Mesenteric fat pad (tissue), 1 donor: ENCODE measurements around the gene MET. TPM values are rescaled to one million over a fixed set of nuclear protein-coding genes. Genes with fewer than 3 reads are reported as not detected.
"Not testable (repeated sequence)": the region's sequence is repeated elsewhere in the genome, so short reads cannot be mapped to it uniquely, and the experiment has no call there.

Experiments used
- DNase-seq: peaks from one replicate; pipeline ENCODE4 v3.0.0-alpha.2; 2020; ENCODE audit warnings: low spot score
- total RNA-seq: library from RNA; stranded (reverse); fragmentation: NEBNext Ultra II Directional; extraction: Animal tissue kit (Norgen Biotek cat#: 25700); gene quantifications from one replicate; pipeline ENCODE4 v1.2.1, GENCODE V29; 2021
- donor health status: DM: yes; HTN: yes; CAD: no.

Gene MET
- total RNA-seq, 1 donor from 2014 or later = 18.4 TPM

DNA sequence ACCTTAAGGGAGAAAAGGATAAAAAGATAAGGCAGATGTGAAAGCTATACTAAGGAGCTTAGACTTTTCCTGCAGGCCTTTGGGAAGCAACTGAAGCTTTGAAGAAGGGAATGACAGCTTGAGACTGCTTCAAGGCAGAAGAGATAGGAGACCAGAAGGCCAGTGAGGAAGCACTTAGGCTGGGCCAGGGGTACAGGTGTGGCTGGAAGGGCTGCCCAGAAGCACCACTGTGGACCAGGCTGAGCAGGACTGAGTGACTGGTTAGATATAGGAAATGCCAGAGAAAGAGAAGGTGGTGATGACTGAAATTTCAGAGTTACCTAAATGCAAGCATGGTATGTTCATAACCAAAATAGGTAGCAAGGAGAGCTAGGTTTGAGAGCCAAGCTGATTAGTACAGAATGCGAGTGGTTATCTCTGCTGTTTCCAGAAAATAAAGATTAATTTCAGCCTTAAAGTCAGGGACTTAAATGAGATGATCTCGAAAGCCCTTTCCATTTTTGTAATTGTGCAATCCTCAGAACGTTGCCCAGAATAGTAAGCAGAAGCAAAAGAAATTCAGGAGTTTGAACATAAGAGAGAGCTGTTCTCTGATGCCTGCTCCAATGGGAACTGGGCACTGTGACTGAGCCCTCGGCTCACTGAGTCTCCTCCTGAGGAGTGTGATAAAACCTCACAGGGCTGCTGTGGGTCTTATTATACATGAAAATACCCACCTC lies 54.9 kb downstream of the MET start:
- DNase-seq = no peak

- no peak for DNase-seq
Measured at GRCh38 chr7:116727432-116728009, 55.5 kb downstream of the MET start.

- DNase-seq = no peak
Measured at GRCh38 chr7:116728413-116728812, 56.4 kb downstream of the MET start.

DNA sequence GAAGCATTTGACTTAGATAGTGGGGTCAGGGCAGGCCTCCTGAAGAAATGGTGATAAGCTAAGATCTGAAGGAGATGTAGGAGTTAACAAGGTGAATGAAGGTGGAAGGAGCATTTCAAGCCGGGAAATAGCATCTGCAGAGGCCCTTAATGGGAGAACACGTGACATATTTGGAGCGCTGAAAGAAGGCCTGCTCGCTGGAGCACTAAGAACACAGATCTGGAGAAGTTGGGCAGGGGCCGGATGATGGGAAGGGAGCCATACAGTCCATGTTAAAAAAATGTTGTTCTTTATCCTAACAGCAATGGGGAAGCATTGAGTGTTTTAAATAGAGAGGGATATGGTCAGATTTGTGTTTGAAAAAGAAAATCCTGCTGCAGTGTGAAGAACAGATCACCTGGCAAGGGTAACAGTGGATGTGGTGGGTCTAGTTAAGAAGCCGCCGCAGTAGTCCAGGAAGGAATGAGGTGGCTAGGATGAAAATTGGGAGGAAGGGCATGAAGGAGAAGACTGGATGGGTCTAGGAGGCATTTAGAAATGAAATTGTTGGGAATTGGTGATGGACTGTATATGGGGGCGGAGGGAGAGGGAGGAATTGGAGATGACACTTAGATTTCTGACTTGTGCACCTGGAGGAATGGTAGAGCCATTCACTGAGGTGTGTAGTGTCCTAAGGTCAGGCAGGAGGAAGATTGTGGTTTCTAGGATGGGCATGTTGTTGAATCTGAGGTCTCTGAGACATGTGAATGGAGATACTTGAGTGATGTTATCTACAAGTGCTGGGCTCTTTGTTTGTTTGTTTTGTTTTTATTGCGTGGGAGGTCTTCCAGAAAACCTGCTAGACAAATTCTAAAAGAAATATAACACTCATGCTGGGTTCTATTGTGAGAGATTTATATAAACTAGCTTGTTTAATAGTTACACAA lies 58.4 kb downstream of the MET start:
- DNase-seq = no peak

GRCh38 chr7:116731023-116731395 lies 59.0 kb downstream of the MET start:
- DNase-seq = no peak

GRCh38 chr7:116731445-116732335 lies 59.7 kb downstream of the MET start:
- no peak for DNase-seq

- DNase-seq = no peak
Measured at GRCh38 chr7:116732788-116733694, 61.0 kb downstream of the MET start.

DNA sequence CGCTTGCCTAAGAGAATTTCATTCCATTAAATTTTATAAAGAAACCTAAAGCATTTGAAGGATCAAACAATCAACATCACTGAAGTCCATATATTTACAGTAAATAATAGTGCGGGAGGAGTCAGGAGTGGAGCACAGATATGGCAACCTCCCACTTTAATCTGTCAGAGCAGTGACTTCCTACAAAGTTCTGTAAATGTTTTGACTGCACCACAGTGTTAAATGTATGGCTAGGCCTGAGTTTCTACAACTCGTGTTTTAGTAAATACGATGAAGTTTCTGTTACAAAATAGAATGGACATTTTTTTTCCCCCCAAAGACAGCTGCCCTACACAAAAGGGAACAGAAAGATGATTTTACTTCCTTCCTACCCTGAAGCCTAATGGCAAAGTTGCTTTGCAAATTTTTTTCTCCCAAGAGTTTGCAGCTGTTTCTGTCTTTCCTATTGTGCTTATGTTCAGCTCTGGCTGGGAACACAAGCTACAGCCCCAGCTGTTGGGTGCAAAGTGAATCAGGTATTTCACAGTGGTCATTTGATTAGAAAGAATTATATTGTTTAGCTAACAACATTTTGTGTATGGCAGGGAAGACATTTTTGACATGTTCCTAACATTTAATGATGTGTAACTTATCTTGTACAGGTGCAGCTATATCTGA lies 62.1 kb downstream of the MET start:
- DNase-seq = no peak

DNA sequence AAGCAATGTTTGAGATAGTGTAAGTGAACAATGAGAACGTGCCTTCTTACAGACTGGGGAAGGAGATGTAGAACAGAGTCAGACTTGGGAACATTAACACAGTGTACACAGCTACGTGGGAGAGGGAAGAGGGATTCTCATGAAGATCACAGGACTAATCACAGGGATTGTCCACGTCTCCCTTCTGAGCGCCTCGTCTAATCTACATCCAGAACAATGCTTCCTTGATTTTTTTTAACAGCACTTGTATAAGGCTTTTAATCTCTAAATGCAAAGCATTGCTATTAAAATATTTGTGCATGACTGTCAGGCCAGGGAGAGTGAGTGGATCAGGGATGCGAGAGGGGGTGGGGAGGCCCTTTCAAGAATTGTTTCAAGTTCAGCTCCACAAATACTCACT lies 62.7 kb downstream of the MET start:
- no peak for DNase-seq

GRCh38 chr7:116736927-116737715 lies 65.1 kb downstream of the MET start:
- no peak for DNase-seq

DNA sequence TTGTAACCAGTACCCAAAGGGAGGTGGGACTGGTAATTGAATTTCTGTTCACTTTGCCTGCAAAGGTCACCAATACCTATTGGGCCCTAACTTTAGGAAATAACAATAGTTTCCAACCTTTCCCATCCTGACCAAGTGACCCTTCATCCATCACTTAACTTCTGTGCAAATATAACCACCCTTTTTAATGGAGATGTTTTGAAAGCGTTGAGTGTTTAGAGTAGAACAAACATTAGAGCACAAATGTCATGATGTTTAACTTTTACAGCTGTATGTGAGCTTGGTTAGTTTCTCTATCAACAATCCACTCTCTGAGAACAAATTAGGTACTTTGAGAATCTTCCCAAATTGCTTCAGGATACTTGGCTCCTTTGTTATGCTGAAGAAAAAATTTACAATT lies 66.4 kb downstream of the MET start:
- DNase-seq = no peak

DNA sequence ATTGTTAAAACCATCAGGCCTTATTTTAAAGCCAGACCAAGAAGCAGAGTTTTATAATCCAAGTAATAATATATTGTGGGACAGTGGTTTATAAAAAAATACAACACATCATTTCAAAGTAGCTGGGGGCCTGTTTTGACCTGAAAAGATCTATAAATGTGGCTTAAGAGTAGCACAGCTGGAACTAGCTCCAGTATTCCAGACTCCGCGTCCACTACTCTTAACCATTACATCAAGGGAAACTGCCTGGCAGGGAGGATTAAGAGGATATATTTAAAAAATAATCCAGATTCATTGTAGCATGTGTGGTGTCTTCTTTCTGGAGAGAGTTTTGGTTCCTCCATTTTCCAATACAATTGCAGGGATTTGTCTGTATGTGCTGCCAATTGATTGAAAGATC lies 67.3 kb downstream of the MET start:
- DNase-seq = no peak

DNA sequence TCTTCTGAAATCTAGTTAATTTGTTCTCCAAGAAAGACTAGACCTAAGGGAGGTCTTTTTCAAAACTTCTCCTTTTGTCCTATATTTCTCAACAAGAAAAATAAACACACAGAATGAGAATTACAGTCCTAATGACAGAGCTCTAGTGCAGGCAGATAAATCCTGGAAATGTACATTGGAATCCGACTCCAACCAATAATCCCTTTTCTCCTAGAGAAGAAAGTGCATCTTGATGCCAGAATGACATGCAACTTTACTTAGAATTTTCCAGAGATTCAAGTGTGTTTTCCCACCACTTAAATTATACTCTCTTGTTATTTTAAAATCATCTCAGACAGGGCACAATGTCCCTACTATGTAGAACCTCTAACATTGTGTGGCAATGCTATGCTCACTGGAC lies 68.2 kb downstream of the MET start:
- no peak for DNase-seq

DNA sequence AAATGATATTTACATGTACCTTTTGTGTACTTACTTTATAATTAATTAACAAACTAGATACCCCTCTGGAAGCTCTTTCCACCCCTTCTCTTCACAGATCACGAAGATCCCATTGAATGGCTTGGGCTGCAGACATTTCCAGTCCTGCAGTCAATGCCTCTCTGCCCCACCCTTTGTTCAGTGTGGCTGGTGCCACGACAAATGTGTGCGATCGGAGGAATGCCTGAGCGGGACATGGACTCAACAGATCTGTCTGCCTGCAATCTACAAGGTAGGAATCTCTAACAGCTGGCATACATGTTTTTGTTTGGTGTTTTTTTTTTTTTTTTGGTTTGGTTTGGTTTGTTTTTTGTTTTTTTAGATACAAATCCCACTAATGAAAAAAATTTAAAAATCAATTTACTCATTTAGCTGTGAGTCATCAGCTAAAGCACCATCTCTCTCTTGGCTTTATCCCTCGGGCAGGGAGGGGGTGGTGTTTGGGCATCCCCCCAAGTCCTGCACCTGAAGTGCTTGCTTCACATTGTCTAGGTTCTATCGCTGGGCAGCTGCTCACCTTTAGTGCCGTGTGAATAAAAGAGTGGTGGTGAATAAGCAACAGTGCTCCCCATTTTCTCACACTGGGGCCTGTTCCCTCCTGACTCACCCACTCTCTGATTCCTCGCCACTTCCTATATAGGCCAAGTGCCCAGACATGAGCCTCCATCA lies 68.9 kb downstream of the MET start:
- no peak for DNase-seq

DNA sequence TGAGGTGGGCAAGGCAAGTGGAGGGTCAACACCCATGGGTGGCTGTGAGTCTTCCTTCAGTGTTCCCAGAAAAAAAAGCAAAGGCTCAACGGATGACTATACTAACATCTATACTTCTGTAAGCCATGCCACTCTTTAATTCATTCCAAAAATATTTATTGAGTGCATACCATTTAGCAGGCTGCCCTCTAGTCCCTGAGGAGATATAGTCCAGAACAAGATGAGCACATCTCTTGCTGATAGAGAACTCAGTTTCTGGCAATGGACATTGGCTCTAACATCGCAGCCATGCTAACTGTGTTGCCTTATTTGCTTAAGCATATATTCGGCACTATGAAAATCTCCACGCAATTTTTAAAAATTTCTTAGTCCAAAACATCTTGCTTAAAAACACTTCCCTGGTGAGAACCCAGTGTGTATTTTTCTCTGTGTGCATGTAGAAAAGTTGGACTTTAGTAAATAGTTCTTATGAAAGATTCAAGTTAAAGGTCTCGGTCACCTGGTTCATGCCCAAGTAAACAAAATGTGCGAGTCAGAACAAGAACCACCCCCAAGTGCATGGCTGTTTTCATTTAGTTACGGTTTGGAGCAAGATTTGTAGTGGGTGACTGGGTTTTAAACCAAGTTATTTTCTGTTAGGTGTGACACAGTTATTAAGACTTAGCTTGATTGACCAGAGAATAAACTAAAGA lies 69.8 kb downstream of the MET start:
- DNase-seq = no peak

DNA sequence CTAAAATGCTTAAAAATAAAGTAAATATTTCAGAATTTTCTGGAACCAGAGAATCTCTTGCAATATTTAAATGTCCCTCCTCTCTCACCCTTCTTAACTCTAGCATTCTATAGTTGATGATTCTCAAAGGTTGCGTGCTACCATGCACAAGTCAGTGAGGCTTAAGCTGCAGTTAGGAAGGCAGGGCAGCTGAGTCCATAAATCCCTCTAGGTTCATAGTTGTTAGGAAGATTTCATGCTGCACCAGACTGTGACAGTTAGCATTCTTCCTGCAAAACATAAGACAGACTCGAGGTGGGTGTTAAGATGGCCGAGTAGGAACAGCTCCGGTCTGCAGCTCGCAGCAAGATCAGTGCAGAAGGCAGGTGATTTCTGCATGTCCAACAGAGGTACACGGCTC lies 70.6 kb downstream of the MET start:
- DNase-seq = no peak

GRCh38 chr7:116743835-116744234 lies 71.8 kb downstream of the MET start:
- DNase-seq = not testable (repeated sequence)

DNA sequence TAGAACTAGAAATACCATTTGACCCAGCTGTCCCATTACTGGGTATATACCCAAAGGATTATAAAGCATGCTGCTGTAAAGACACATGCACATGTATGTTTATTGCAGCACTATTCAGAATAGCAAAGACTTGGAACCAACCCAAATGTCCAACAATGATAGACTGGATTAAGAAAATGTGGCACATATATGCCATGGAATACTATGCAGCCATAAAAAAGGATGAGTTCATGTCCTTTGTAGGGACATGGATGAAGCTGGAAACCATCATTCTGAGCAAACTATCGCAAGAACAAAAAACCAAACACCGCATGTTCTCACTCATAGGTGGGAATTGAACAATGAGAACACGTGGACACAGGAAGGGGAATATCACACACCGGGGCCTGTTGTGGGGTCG lies 74.4 kb downstream of the MET start:
- DNase-seq = not testable (repeated sequence)
